ENCODE results near the gene PACSIN2. TPM values are rescaled to one million over a fixed set of nuclear protein-coding genes. Genes with fewer than 3 reads are reported as not detected.

Gene PACSIN2
- total RNA-seq, 2 donors from 2014 or later: 78.0 to 87.1 TPM

GRCh38 chr22:42869888-42870480 lies 145.0 kb downstream of the PACSIN2 start:
- H3K27me3 ChIP-seq (replicated peaks; ENCODE audit: insufficient read depth): no peaks in the 10 kb centered on the region
- peak overlapping the region in 1 of 2 donors; percentile 89 for H3K27ac ChIP-seq
- no peak for DNase-seq (ENCODE audit: low spot score)
- H3K9me3 ChIP-seq: no peaks in the 10 kb centered on the region
- peaks cover 0 to 3% of the 10 kb centered on the region in 2 donors for H3K36me3 ChIP-seq
- WGBS: 82% methylated on average over 33 of the region's 33 CpGs
- no peak overlapping the region for H3K4me3 ChIP-seq
- H3K4me1 ChIP-seq (replicated peaks): peaks cover 8% of the 10 kb centered on the region
- intact Hi-C loops (cut with DNase I): loop anchor here (5.0 kb wide), 3 partner anchors 97 to 162 kb away; partner anchors contain the start of gene PACSIN2
- no peak for TF ChIP-seq CTCF (IDR thresholded peaks at IDR 0.05)
- TF ChIP-seq POLR2AphosphoS5 (IDR thresholded peaks at IDR 0.05): no peak
- no peak for TF ChIP-seq POLR2A (IDR thresholded peaks at IDR 0.05)

DNA sequence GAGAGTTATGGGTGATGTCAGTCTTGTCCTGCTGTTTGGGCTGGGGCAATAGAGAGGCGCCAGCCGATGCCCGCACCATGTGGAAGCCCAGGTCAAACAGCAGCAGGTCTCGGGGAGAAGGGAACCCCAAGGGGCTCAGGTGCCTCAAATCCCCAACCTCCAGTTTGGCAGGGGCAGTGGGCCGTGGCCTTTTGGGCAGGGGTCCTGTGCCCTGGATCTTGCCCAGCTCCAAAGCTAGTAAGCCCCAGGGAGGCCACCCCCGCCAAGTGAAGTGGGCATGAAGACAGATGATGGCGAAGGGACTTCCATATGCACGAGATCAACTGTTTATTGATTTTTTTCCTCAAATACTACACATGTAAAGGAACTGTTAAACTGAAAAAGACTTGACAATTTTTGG lies 145.5 kb downstream of the PACSIN2 start:
- peak overlapping the region; percentile 81 to 89 for H3K27ac ChIP-seq
- 86% methylated on average over 8 of the region's 8 CpGs for WGBS

DNA sequence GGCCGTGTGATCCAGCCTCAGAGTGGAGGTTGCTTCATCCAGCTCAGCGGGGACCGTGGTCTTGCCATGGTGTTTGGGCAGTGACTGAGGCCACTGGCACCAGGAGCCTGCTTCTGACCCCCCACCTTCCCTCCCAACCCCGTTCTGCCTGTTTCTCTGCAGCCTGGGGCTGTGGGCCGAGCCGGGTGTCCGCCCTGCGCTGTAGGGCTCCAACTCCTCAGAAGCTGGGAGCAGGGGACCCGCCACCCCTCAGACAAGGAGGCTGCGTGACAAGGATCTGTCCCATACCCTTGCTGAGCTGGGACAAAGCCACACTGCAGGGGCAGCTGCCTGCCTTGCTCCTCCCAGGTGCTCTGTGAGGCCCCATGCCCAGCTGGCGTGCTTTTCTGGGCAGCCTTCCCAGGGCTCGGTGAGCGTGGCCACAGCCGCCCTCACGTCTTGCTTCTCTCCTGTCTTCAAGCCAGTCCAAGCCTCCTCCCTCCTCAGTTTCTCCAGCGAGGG lies 146.1 kb downstream of the PACSIN2 start:
- WGBS: 31% methylated on average over 15 of the region's 16 CpGs
- no peak overlapping the region for H3K4me3 ChIP-seq
- peaks cover 8% of the 10 kb centered on the region for H3K4me1 ChIP-seq (replicated peaks)
- no peaks in the 10 kb centered on the region for H3K9me3 ChIP-seq
- peaks cover 0 to 3% of the 10 kb centered on the region in 2 donors for H3K36me3 ChIP-seq
- intact Hi-C loops (cut with DNase I): loop anchor here (5.0 kb wide), 3 partner anchors 98 to 164 kb away; partner anchors contain the start of gene PACSIN2
- TF ChIP-seq CTCF (IDR thresholded peaks at IDR 0.05) (no peak), POLR2AphosphoS5 (IDR thresholded peaks at IDR 0.05) (peak; percentile 85), POLR2A (IDR thresholded peaks at IDR 0.05) (peak; percentile 12)
- H3K27ac ChIP-seq: peak overlapping the region; percentile 81 to 89
- no peaks in the 10 kb centered on the region for H3K27me3 ChIP-seq (replicated peaks; ENCODE audit: insufficient read depth)
- peak; percentile 90 for DNase-seq (ENCODE audit: low spot score)

More for the DNA sequence above, 145.5 kb downstream of the PACSIN2 start:
- TF ChIP-seq POLR2A (IDR thresholded peaks at IDR 0.05) (no peak), CTCF (IDR thresholded peaks at IDR 0.05) (no peak), POLR2AphosphoS5 (IDR thresholded peaks at IDR 0.05) (no peak)
- intact Hi-C loops (cut with DNase I): loop anchor here (5.0 kb wide), 3 partner anchors 98 to 163 kb away; partner anchors contain the start of gene PACSIN2
- H3K36me3 ChIP-seq: peaks cover 0 to 3% of the 10 kb centered on the region in 2 donors
- no peaks in the 10 kb centered on the region for H3K27me3 ChIP-seq (replicated peaks; ENCODE audit: insufficient read depth)
- no peak overlapping the region for H3K4me3 ChIP-seq
- H3K9me3 ChIP-seq: no peaks in the 10 kb centered on the region
- peaks cover 8% of the 10 kb centered on the region for H3K4me1 ChIP-seq (replicated peaks)
- DNase-seq (ENCODE audit: low spot score): no peak

- no peaks in the 10 kb centered on the region for H3K36me3 ChIP-seq
- H3K9me3 ChIP-seq: no peaks in the 10 kb centered on the region
- peaks cover 8% of the 10 kb centered on the region for H3K4me1 ChIP-seq (replicated peaks)
- intact Hi-C loops (cut with DNase I): loop anchor here (5.0 kb wide), 3 partner anchors 101 to 166 kb away; partner anchors contain the start of gene PACSIN2
- H3K27ac ChIP-seq: no peak overlapping the region
- no peaks in the 10 kb centered on the region for H3K27me3 ChIP-seq (replicated peaks; ENCODE audit: insufficient read depth)
- DNase-seq (ENCODE audit: low spot score): no peak
- no peak for TF ChIP-seq POLR2A (IDR thresholded peaks at IDR 0.05)
- no peak for TF ChIP-seq POLR2AphosphoS5 (IDR thresholded peaks at IDR 0.05)
- TF ChIP-seq CTCF (IDR thresholded peaks at IDR 0.05): no peak
- no peak overlapping the region for H3K4me3 ChIP-seq
- WGBS: 98% methylated on average over 7 of the region's 7 CpGs
Observed at GRCh38 chr22:42866100-42866499, 148.8 kb downstream of the PACSIN2 start.
